ENCODE results near the gene TMPRSS9. TPM values are rescaled to one million over a fixed set of nuclear protein-coding genes. Genes with fewer than 3 reads are reported as not detected.

Gene TMPRSS9
- total RNA-seq, 1 experiment from 2014 or later = not detected

DNA sequence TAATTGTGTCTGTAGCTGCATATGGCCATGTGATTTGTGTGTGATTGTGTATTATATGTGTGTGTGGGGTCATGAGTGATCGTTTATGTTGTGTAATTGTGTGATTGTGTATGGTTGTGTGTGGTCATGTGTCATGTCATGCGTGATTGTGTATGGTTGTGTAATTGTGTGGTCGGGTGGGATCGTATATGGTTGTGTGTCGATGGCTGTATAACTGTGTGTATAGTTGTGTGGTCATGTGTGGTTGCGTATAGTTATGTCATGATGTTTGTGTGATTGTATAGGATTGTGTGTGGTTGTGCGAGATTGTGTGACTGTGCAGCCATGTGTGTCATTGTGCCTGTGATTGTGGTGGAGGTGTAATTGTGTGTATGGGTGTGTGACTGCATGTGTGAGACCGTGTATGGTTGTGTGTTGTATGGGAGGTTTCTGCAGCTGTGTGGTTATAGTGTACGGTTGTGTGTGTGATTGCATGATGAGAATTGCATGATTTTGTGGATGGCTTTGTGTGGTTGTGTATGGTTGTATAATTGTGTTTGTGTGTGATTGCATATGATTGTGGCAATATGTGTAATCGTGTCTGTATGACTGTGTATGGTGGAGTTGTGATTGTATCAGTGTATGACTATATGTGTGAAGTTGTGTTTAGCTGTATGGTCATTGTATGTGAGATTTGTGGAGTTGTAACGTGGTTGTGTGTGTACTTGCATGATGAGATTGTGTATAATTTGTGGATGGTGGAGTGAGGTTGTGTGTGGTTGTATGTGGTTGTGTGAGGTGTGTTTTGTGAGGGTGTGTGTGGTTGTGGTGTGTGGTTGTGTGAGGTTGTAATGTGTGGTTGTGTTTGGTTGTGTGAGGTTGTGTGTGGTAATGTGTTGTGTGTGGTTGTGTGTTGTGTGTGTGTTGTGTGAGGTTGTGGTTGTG, 2.2 kb downstream of the TMPRSS9 start:
- no peak overlapping the region for H3K9ac ChIP-seq (ENCODE audit: low read length)

DNA sequence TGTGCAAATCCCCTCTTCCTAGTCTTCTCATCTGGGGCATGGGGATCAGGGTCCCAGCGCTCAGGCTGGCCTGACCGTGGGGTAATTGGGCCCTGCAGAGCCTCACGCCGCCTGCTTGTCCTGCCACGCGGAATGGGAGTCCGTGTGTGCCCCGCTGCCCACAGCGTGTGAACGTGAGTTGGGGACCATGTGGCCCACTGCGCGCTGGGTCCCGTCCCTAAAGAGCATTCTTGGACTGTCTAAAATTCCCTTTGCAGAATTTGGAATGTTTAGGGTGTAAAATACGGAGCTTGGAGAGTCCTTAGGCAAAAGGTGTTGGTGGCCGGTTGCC, 2.9 kb downstream of the TMPRSS9 start:
- Histone ChIP-seq H3K27me3 (ENCODE audit: low read length) (peaks cover 23% of the 10 kb centered on the region), H3K4me1 (ENCODE audit: insufficient read depth, low read length) (no peaks in the 10 kb centered on the region), H3F3A (ENCODE audit: low read length, unreplicated experiment) (no peaks in the 10 kb centered on the region), H3K9ac (ENCODE audit: low read length) (no peak overlapping the region), H3K36me3 (ENCODE audit: low read depth, low read length) (no peaks in the 10 kb centered on the region), H2AFZ (ENCODE audit: low read length) (no peak overlapping the region), H4K20me1 (ENCODE audit: low read length) (no peaks in the 10 kb centered on the region), H3K27ac (ENCODE audit: low read length) (no peak overlapping the region), H3K79me2 (ENCODE audit: low read length) (no peaks in the 10 kb centered on the region), H3K9me2 (replicated peaks; ENCODE audit: low read length) (no peaks in the 10 kb centered on the region), H3K4me3 (ENCODE audit: low read length) (no peak overlapping the region), H3K4me2 (ENCODE audit: low read length) (no peak overlapping the region), H3K9me3 (ENCODE audit: low read length) (no peaks in the 10 kb centered on the region)
- DNase-seq (no peak), ATAC-seq (no peak)
- ChIA-PET POLR2A (ENCODE audit: unreplicated experiment) (no interaction called here), CTCF (no interaction called here)
- BruUV-seq (replicated peaks) = no TSS peak
- TF ChIP-seq EZH2 (IDR thresholded peaks at IDR 0.05; ENCODE audit: low read length, unreplicated experiment) (no peak), EZH2phosphoT487 (IDR thresholded peaks at IDR 0.05; ENCODE audit: borderline replicate concordance, low read length) (no peak)
- TF ChIP-seq, protein P1, sequence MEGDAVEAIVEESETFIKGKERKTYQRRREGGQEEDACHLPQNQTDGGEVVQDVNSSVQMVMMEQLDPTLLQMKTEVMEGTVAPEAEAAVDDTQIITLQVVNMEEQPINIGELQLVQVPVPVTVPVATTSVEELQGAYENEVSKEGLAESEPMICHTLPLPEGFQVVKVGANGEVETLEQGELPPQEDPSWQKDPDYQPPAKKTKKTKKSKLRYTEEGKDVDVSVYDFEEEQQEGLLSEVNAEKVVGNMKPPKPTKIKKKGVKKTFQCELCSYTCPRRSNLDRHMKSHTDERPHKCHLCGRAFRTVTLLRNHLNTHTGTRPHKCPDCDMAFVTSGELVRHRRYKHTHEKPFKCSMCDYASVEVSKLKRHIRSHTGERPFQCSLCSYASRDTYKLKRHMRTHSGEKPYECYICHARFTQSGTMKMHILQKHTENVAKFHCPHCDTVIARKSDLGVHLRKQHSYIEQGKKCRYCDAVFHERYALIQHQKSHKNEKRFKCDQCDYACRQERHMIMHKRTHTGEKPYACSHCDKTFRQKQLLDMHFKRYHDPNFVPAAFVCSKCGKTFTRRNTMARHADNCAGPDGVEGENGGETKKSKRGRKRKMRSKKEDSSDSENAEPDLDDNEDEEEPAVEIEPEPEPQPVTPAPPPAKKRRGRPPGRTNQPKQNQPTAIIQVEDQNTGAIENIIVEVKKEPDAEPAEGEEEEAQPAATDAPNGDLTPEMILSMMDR (conservative IDR thresholded peaks at IDR 0.05; ENCODE audit: low read depth, low read length) = no peak
- intact Hi-C loops (cut with micrococcal nuclease) = no loop called here

More for the DNA sequence above, 2.2 kb downstream of the TMPRSS9 start:
- DNase-seq (no peak), ATAC-seq (no peak)
- ChIA-PET CTCF (no interaction called here), POLR2A (ENCODE audit: unreplicated experiment) (no interaction called here)
- no peak for TF ChIP-seq EZH2 (IDR thresholded peaks at IDR 0.05; ENCODE audit: low read length, unreplicated experiment)
- TF ChIP-seq, protein P1 (conservative IDR thresholded peaks at IDR 0.05; ENCODE audit: low read depth, low read length) = no peak
- no peak for TF ChIP-seq EZH2phosphoT487 (IDR thresholded peaks at IDR 0.05; ENCODE audit: borderline replicate concordance, low read length)
- Histone ChIP-seq H3F3A (ENCODE audit: low read length, unreplicated experiment) (no peaks in the 10 kb centered on the region), H4K20me1 (ENCODE audit: low read length) (no peaks in the 10 kb centered on the region), H3K4me2 (ENCODE audit: low read length) (no peak overlapping the region), H3K9me2 (replicated peaks; ENCODE audit: low read length) (no peaks in the 10 kb centered on the region), H3K36me3 (ENCODE audit: low read depth, low read length) (no peaks in the 10 kb centered on the region), H2AFZ (ENCODE audit: low read length) (no peak overlapping the region), H3K27me3 (ENCODE audit: low read length) (peaks cover 23% of the 10 kb centered on the region), H3K4me3 (ENCODE audit: low read length) (no peak overlapping the region), H3K9me3 (ENCODE audit: low read length) (no peaks in the 10 kb centered on the region), H3K79me2 (ENCODE audit: low read length) (no peaks in the 10 kb centered on the region), H3K27ac (ENCODE audit: low read length) (no peak overlapping the region), H3K4me1 (ENCODE audit: insufficient read depth, low read length) (no peaks in the 10 kb centered on the region)
- no TSS peak for BruUV-seq (replicated peaks)
- intact Hi-C loops (cut with micrococcal nuclease) = no loop called here

DNA sequence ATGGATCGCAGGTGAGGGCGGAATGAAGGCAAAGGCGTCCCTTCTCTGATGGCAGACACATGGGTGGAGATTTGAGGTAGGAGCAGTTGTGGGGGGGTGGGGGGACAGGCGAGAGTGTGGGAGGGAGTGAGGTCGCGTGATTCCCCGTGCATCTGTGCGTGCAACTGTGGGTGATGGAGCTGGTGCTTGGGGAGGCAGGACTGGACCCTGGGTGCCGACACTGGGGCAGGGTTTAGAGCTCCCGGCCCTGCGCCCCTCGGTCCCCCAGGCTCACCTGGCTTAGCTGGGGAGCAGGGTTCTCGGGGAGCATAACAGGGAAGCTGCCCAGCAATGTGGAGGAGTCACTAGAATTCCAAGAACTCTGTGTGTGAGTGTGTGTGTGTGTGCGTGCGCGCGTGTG, 3.4 kb downstream of the TMPRSS9 start:
- no peaks in the 10 kb centered on the region for H3K9me3 ChIP-seq (ENCODE audit: low read length)
- H3K9ac ChIP-seq (ENCODE audit: low read length) = no peak overlapping the region
- DNase-seq (no peak), ATAC-seq (no peak)
- no peak overlapping the region for H2AFZ ChIP-seq (ENCODE audit: low read length)
- BruUV-seq (replicated peaks) = no TSS peak
- intact Hi-C loops (cut with micrococcal nuclease) = no loop called here
- H3F3A ChIP-seq (ENCODE audit: low read length, unreplicated experiment) = no peaks in the 10 kb centered on the region
- H3K4me1 ChIP-seq (ENCODE audit: insufficient read depth, low read length) = no peaks in the 10 kb centered on the region
- no peak overlapping the region for H3K4me3 ChIP-seq (ENCODE audit: low read length)
- CTCF ChIA-PET = no interaction called here
- no peak for TF ChIP-seq EZH2 (IDR thresholded peaks at IDR 0.05; ENCODE audit: low read length, unreplicated experiment)
- no peak for TF ChIP-seq EZH2phosphoT487 (IDR thresholded peaks at IDR 0.05; ENCODE audit: borderline replicate concordance, low read length)
- TF ChIP-seq, protein P1 (conservative IDR thresholded peaks at IDR 0.05; ENCODE audit: low read depth, low read length) = no peak
- no peak overlapping the region for H3K4me2 ChIP-seq (ENCODE audit: low read length)
- peaks cover 23% of the 10 kb centered on the region for H3K27me3 ChIP-seq (ENCODE audit: low read length)
- no peaks in the 10 kb centered on the region for H3K36me3 ChIP-seq (ENCODE audit: low read depth, low read length)
- H3K27ac ChIP-seq (ENCODE audit: low read length) = no peak overlapping the region
- POLR2A ChIA-PET (ENCODE audit: unreplicated experiment) = no interaction called here
- H4K20me1 ChIP-seq (ENCODE audit: low read length) = no peaks in the 10 kb centered on the region
- H3K9me2 ChIP-seq (replicated peaks; ENCODE audit: low read length) = no peaks in the 10 kb centered on the region
- H3K79me2 ChIP-seq (ENCODE audit: low read length) = no peaks in the 10 kb centered on the region

Measured in PC-3 (cell line).